ENCODE results near the gene LYAR. TPM values are rescaled to one million over a fixed set of nuclear protein-coding genes. Genes with fewer than 3 reads are reported as not detected.

LYAR gene
- polyA plus RNA-seq, 1 of the 3 experiments (the other 2 are of a cell fraction): 11.2 TPM

DNA sequence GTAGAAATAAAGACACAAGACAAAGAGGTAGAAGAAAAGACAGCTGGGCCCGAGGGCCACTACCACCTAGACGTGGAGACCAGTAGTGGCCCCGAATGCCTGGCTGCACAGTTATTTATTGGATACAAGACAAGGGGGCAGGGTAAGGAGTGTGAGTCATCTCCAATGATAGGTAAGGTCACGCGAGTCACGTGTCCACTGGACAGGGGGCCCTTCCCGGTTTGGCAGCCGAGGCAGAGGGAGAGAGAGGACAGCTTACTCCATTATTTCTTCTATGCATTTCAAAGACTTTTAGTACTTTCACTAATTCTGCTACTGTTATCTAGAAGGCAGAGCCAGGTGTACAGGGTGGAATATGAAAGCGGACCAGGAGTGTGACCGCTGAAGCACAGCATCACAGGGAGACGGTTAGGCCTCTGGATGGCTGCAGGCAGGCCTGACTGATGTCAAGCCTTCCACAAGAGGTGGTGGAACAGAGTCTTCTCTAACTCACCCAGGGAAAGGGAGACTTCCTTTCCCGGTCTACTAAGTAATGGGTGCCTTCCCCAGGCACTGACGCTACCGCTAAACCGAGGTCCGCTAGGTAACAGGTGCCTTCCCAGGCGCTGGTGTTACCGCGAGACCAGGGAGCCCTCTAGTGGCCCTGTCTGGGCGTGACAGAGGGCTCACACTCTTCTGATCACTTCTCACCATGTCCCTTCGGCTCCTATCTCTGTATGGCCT, 45.0 kb upstream of the LYAR start:
- Histone ChIP-seq H3K9me2 (no peaks in the 10 kb centered on the region), H4K20me1 (ENCODE audit: insufficient read depth) (no peaks in the 10 kb centered on the region), H3K4me1 (ENCODE audit: control insufficient read depth in 1 of 2, insufficient read depth in 2 of 2, low read depth in 1 of 2, low read length in 1 of 2) (no peaks in the 10 kb centered on the region; a peak in 1 of 4 replicates), H3K27ac (ENCODE audit: low read depth in 2 of 2, low read length in 1 of 2) (no peak overlapping the region), H3K9me3 (no peaks in the 10 kb centered on the region), H3K79me2 (ENCODE audit: insufficient read depth) (no peaks in the 10 kb centered on the region), H3F3A (replicated peaks; ENCODE audit: insufficient read depth) (no peaks in the 10 kb centered on the region), H3K4me2 (no peak overlapping the region), H3K4me3 (ENCODE audit: low read depth in 2 of 2, low read length in 1 of 2) (no peak overlapping the region), H3K27me3 (ENCODE audit: insufficient read depth) (no peaks in the 10 kb centered on the region; the same call in 1 of the 2 replicates), H3K9ac (no peak overlapping the region), H2AFZ (ENCODE audit: low read depth) (no peak overlapping the region), H3K36me3 (replicated peaks in 1 of 2; ENCODE audit: control insufficient read depth in 1 of 2, insufficient read depth in 2 of 2, low read length in 1 of 2) (no peaks in the 10 kb centered on the region)
- 46% methylated on average over 20 of the region's 21 CpGs for WGBS (ENCODE audit: low lambda C conversion rate)
- ChIA-PET POLR2A (no interaction called here), CTCF (interaction anchor here (0.7 to 5.9 kb wide), 19 partner anchors 7 to 152 kb away, joined by 3 to 43 read pairs (median 4); no protein-coding TSS in a partner anchor)
- TF ChIP-seq EP300 (IDR thresholded peaks at IDR 0.05; ENCODE audit: borderline replicate concordance in 1 of 2, low read depth in 1 of 2, low read length in 1 of 2): no peak
- no peak for TF ChIP-seq USF2 (IDR thresholded peaks at IDR 0.05; ENCODE audit: borderline replicate concordance, low read depth, low read length)
- TF ChIP-seq RAD21 (IDR thresholded peaks at IDR 0.05; ENCODE audit: low read length): peak; percentile 77
- TF ChIP-seq, protein P1, sequence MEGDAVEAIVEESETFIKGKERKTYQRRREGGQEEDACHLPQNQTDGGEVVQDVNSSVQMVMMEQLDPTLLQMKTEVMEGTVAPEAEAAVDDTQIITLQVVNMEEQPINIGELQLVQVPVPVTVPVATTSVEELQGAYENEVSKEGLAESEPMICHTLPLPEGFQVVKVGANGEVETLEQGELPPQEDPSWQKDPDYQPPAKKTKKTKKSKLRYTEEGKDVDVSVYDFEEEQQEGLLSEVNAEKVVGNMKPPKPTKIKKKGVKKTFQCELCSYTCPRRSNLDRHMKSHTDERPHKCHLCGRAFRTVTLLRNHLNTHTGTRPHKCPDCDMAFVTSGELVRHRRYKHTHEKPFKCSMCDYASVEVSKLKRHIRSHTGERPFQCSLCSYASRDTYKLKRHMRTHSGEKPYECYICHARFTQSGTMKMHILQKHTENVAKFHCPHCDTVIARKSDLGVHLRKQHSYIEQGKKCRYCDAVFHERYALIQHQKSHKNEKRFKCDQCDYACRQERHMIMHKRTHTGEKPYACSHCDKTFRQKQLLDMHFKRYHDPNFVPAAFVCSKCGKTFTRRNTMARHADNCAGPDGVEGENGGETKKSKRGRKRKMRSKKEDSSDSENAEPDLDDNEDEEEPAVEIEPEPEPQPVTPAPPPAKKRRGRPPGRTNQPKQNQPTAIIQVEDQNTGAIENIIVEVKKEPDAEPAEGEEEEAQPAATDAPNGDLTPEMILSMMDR (IDR thresholded peaks at IDR 0.05): peak; percentile 65
- peak; percentile 61 for TF ChIP-seq SMC3 (IDR thresholded peaks at IDR 0.05; ENCODE audit: low read depth, low read length)
- peak; percentile 79 for TF ChIP-seq CHD2 (IDR thresholded peaks at IDR 0.05; ENCODE audit: low read length, partially characterized antibody)
- peak; percentile 66 for DNase-seq

GRCh38 chr4:4333265-4333706, 43.3 kb upstream of the LYAR start:
- TF ChIP-seq FOXJ3 (CRISPR knock-in tag; IDR thresholded peaks at IDR 0.05): no peak
- TF ChIP-seq MXI1 (IDR thresholded peaks at IDR 0.05; ENCODE audit: low read depth, low read length): no peak
- TF ChIP-seq TCF12 (IDR thresholded peaks at IDR 0.05): peak; percentile 59
- peak; percentile 63 for TF ChIP-seq NFIC (IDR thresholded peaks at IDR 0.05; ENCODE audit: borderline replicate concordance)
- Histone ChIP-seq H3K9me2 (no peaks in the 10 kb centered on the region), H2AFZ (ENCODE audit: low read depth) (no peak overlapping the region), H3K36me3 (replicated peaks in 1 of 2; ENCODE audit: control insufficient read depth in 1 of 2, insufficient read depth in 2 of 2, low read length in 1 of 2) (no peaks in the 10 kb centered on the region), H3K9me3 (no peaks in the 10 kb centered on the region), H3K4me1 (ENCODE audit: control insufficient read depth in 1 of 2, insufficient read depth in 2 of 2, low read depth in 1 of 2, low read length in 1 of 2) (no peaks in the 10 kb centered on the region), H3K79me2 (ENCODE audit: insufficient read depth) (no peaks in the 10 kb centered on the region), H3K27me3 (ENCODE audit: insufficient read depth) (no peaks in the 10 kb centered on the region; the same call in 1 of the 2 replicates), H3K9ac (no peak overlapping the region), H3K4me3 (ENCODE audit: low read depth in 2 of 2, low read length in 1 of 2) (no peak overlapping the region), H3K27ac (ENCODE audit: low read depth in 2 of 2, low read length in 1 of 2) (no peak overlapping the region), H4K20me1 (ENCODE audit: insufficient read depth) (no peaks in the 10 kb centered on the region), H3K4me2 (no peak overlapping the region; the same call in 1 of the 2 replicates), H3F3A (replicated peaks; ENCODE audit: insufficient read depth) (no peaks in the 10 kb centered on the region)
- ChIA-PET CTCF (interaction anchor here (1.4 to 1.8 kb wide), 2 partner anchors 14 to 77 kb away, joined by 4 to 7 read pairs; no protein-coding TSS in a partner anchor), POLR2A (no interaction called here)
- 49% methylated on average over 11 of the region's 11 CpGs for WGBS (ENCODE audit: low lambda C conversion rate)
- no peak for DNase-seq

All from SK-N-SH (cell line).